H9 (cell line): ENCODE data around the gene GPD1L. TPM values are rescaled to one million over a fixed set of nuclear protein-coding genes. Genes with fewer than 3 reads are reported as not detected.

Experiments
- DNase-seq: peaks from one replicate; pipeline ENCODE4 v3.0.0-alpha.2; 2017
- H2AFZ ChIP-seq: one replicate; pipeline ENCODE4 v1.6.1; 2013; ENCODE audit warnings: mild to moderate bottlenecking, low read length, control low read depth, moderate library complexity
- H2AK5ac ChIP-seq: 2 replicates; pipeline ENCODE4 v1.6.1; 2013; ENCODE audit warnings: low read length, control low read depth, mixed read lengths; ENCODE audit not compliant: insufficient read length
- H2BK120ac ChIP-seq: one replicate; pipeline ENCODE4 v1.6.1; 2013; ENCODE audit warnings: low read depth, mild to moderate bottlenecking, low read length, control low read depth, inconsistent platforms; ENCODE audit not compliant: poor library complexity, severe bottlenecking
- H2BK12ac ChIP-seq: 2 replicates; pipeline ENCODE4 v1.6.1; 2013; ENCODE audit warnings: low read length, control low read depth, mixed read lengths, low read depth; ENCODE audit not compliant: insufficient read length
- H2BK15ac ChIP-seq: 2 replicates; pipeline ENCODE4 v1.6.1; 2013; ENCODE audit warnings: low read depth, low read length, control low read depth
- H2BK20ac ChIP-seq: one replicate; pipeline ENCODE4 v1.6.1; 2013; ENCODE audit warnings: low read depth, mild to moderate bottlenecking, low read length, control low read depth, inconsistent platforms; ENCODE audit not compliant: poor library complexity, severe bottlenecking
- H2BK5ac ChIP-seq: 2 replicates; pipeline ENCODE4 v1.6.1; 2013; ENCODE audit warnings: low read length, control low read depth, mixed read lengths; ENCODE audit not compliant: insufficient read length
- H3K14ac ChIP-seq: 2 replicates; pipeline ENCODE4 v1.6.1; 2013; ENCODE audit warnings: low read length, control low read depth; ENCODE audit not compliant: insufficient read depth
- H3K18ac ChIP-seq: 2 replicates; pipeline ENCODE4 v1.6.1; 2013; ENCODE audit warnings: low read depth, mild to moderate bottlenecking, mixed read lengths, low read length, control low read depth; ENCODE audit not compliant: insufficient read length
- H3K23ac ChIP-seq: 2 replicates; pipeline ENCODE4 v1.6.1; 2013; ENCODE audit warnings: low read length, control low read depth, mixed read lengths, low read depth; ENCODE audit not compliant: insufficient read length
- H3K23me2 ChIP-seq: 2 replicates; pipeline ENCODE4 v1.6.1; 2013; ENCODE audit warnings: low read depth, mild to moderate bottlenecking, mixed read lengths, low read length, control low read depth; ENCODE audit not compliant: insufficient read length, poor library complexity, severe bottlenecking
- H3K27ac ChIP-seq: 2 replicates; pipeline ENCODE4 v1.5.1; 2013; ENCODE audit warnings: low read length, control low read depth, mixed read lengths, low read depth; ENCODE audit not compliant: insufficient read length
- H3K27me3 ChIP-seq: 2 replicates; pipeline ENCODE4 v1.6.1; 2013; ENCODE audit warnings: low read length, control low read depth, inconsistent platforms; ENCODE audit not compliant: insufficient read depth
- H3K4ac ChIP-seq: 2 replicates; pipeline ENCODE4 v1.6.1; 2013; ENCODE audit warnings: low read depth, mild to moderate bottlenecking, control low read depth, inconsistent platforms, low read length, moderate library complexity
- H3K4me1 ChIP-seq: 2 replicates; pipeline ENCODE4 v1.6.1; 2013; ENCODE audit warnings: low read length, control low read depth, inconsistent platforms; ENCODE audit not compliant: insufficient read depth
- H3K4me2 ChIP-seq: 2 replicates; pipeline ENCODE4 v1.6.1; 2013; ENCODE audit warnings: low read length, control low read depth, mixed read lengths; ENCODE audit not compliant: insufficient read length, insufficient read depth
- H3K56ac ChIP-seq: 2 replicates; pipeline ENCODE4 v1.6.1; 2013; ENCODE audit warnings: low read depth, mild to moderate bottlenecking, mixed read lengths, low read length, control low read depth; ENCODE audit not compliant: insufficient read length
- H3K79me1 ChIP-seq: 2 replicates; pipeline ENCODE4 v1.6.1; 2013; ENCODE audit warnings: low read depth, mild to moderate bottlenecking, moderate library complexity, low read length, control low read depth, inconsistent platforms; ENCODE audit not compliant: insufficient read depth, poor library complexity, severe bottlenecking
- H3K79me2 ChIP-seq: 2 replicates; pipeline ENCODE4 v1.6.1; 2013; ENCODE audit warnings: low read length, control low read depth, inconsistent platforms; ENCODE audit not compliant: insufficient read depth
- H3K9ac ChIP-seq: 2 replicates; pipeline ENCODE4 v1.6.1; 2013; ENCODE audit warnings: low read length, control low read depth, mixed read lengths; ENCODE audit not compliant: insufficient read length; ENCODE audit errors: extremely low read depth
- H3K9me3 ChIP-seq: one replicate; pipeline ENCODE4 v1.6.1; 2013; ENCODE audit warnings: low read depth, low read length, inconsistent platforms; ENCODE audit not compliant: control insufficient read depth
- H3T11ph ChIP-seq: one replicate; pipeline ENCODE4 v1.6.1; 2013; ENCODE audit warnings: mild to moderate bottlenecking, low read length, control low read depth, inconsistent platforms
- H4K20me1 ChIP-seq: one replicate; pipeline ENCODE4 v1.6.1; 2013; ENCODE audit not compliant: control insufficient read depth, insufficient read length, insufficient read depth
- H4K5ac ChIP-seq: 2 replicates; pipeline ENCODE4 v1.6.1; 2013; ENCODE audit warnings: low read depth, mild to moderate bottlenecking, mixed read lengths, low read length, control low read depth; ENCODE audit not compliant: insufficient read length
- H4K8ac ChIP-seq: replicated peaks from 2 replicates; pipeline ENCODE4 v1.6.1; 2013; ENCODE audit warnings: low read length, control low read depth, mixed read lengths, low read depth; ENCODE audit not compliant: insufficient read length
- H4K91ac ChIP-seq: 2 replicates; pipeline ENCODE4 v1.6.1; 2013; ENCODE audit warnings: low read depth, mild to moderate bottlenecking, moderate library complexity, mixed read lengths, low read length, control low read depth; ENCODE audit not compliant: insufficient read length
- H3K27ac Mint-ChIP-seq, 3 experiments: 2 replicates in 2 of 3; 3 replicates in 1 of 3; pipeline ENCODE4 v1.8.0; 2020 to 2021; ENCODE audit warnings: mixed read lengths in 3 of 3, mild to moderate bottlenecking in 1 of 3, moderate library complexity in 1 of 3
- H3K27me3 Mint-ChIP-seq: 2 replicates; pipeline ENCODE4 v1.8.0; 2021; ENCODE audit warnings: low read depth, mild to moderate bottlenecking, moderate library complexity, mixed read lengths
- H3K36me3 Mint-ChIP-seq, 3 experiments: 2 replicates in 2 of 3; 3 replicates in 1 of 3; pipeline ENCODE4 v1.8.0; 2020 to 2021; ENCODE audit warnings: low read depth in 3 of 3, mixed read lengths in 3 of 3; ENCODE audit not compliant: insufficient read depth in 1 of 3
- H3K4me1 Mint-ChIP-seq, 2 experiments: 2 replicates each; pipeline ENCODE4 v1.8.0; 2020; ENCODE audit warnings: mixed read lengths in 2 of 2
- H3K4me3 Mint-ChIP-seq, 2 experiments: 2 replicates in 1 of 2; 3 replicates in 1 of 2; pipeline ENCODE4 v1.8.0; 2020 to 2021; ENCODE audit warnings: mild to moderate bottlenecking in 2 of 2, mixed read lengths in 2 of 2, moderate library complexity in 1 of 2
- H3K9me3 Mint-ChIP-seq, 2 experiments: 2 replicates in 1 of 2; 3 replicates in 1 of 2; pipeline ENCODE4 v1.8.0; 2020; ENCODE audit warnings: mild to moderate bottlenecking in 2 of 2, mixed read lengths in 2 of 2, moderate library complexity in 1 of 2
- WGBS: extraction: QIAGEN DNeasy Blood & Tissue Kit; methylation state at CpG from one replicate; pipeline ENCODE4 v1.1.7; 2013; ENCODE audit warnings: missing lambda C conversion rate, low lambda C conversion rate, mixed read lengths; ENCODE audit not compliant: insufficient read length; ENCODE audit errors: extremely low coverage; 5-methylcytosine and 5-hydroxymethylcytosine counted together
- total RNA-seq: library from RNA; stranded (reverse); gene quantifications from 2 replicates; pipeline ENCODE4 v1.2.1, GENCODE V29; 2021
- TF ChIP-seq, protein P1 (sequence below): fragments of 200-600 bp; sonication (generic); conservative IDR thresholded peaks from 3 replicates; pipeline ENCODE4 v1.8.0; 2021; ENCODE audit warnings: antibody characterized with exemption, mild to moderate bottlenecking

GPD1L gene
- total RNA-seq, 1 experiment from 2014 or later: 3.7 TPM

DNA sequence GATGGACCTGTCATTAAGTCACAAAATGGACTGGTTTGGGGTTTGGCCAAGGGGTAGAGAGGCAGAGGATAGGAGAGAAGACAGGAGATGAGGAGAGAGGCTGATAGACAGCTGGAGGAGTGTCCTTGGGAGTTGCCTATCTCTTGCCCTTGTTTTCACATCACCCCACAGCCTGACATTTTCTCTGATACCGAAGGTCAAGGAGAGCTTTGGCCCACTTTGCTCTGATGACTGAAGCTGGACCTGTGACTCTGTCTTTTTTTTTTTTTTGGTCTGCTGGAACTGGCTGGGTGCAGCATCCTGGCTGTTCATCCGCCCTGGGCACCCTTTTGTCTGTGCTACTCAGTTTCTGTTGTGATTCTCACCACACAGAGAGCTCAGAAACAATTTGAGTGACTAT lies 5.1 kb downstream of the GPD1L start:
- Histone ChIP-seq H4K8ac (no peak overlapping the region), H3K23me2 (peaks cover 3% of the 10 kb centered on the region), H3K18ac (no peak overlapping the region), H2BK12ac (no peak overlapping the region), H3K9me3 (no peaks in the 10 kb centered on the region), H4K5ac (no peak overlapping the region), H3K9ac (no peak overlapping the region), H3K27ac (no peak overlapping the region), H3K4me2 (no peak overlapping the region), H2BK15ac (no peak overlapping the region), H2BK120ac (no peak overlapping the region), H3T11ph (no peak overlapping the region), H4K20me1 (no peaks in the 10 kb centered on the region), H2BK20ac (no peak overlapping the region), H4K91ac (no peak overlapping the region), H3K27me3 (peaks cover 6% of the 10 kb centered on the region; the same call in 1 of the 2 replicates), H2AK5ac (no peak overlapping the region), H3K79me2 (0 out of 2 replicates have a peak, but pooled peaks cover 2% of the 10 kb centered on the region), H3K56ac (no peak overlapping the region), H3K79me1 (no peaks in the 10 kb centered on the region), H2BK5ac (no peak overlapping the region), H3K4ac (no peak overlapping the region), H3K14ac (no peak overlapping the region), H3K4me1 (no peaks in the 10 kb centered on the region), H2AFZ (no peak overlapping the region), H3K23ac (no peak overlapping the region)
- Mint-ChIP-seq H3K4me3 (no peak overlapping the region), H3K4me1 (peaks cover 5 to 6% of the 10 kb centered on the region in 2 experiments), H3K36me3 (peaks cover 2 to 4% (median 4%) of the 10 kb centered on the region in 3 experiments; a peak in 4 of 7 replicates), H3K27me3 (peaks cover 25% of the 10 kb centered on the region), H3K27ac (no peak overlapping the region), H3K9me3 (peaks cover 0 to 10% of the 10 kb centered on the region in 2 experiments; a peak in 4 of 5 replicates)
- TF ChIP-seq, protein P1, sequence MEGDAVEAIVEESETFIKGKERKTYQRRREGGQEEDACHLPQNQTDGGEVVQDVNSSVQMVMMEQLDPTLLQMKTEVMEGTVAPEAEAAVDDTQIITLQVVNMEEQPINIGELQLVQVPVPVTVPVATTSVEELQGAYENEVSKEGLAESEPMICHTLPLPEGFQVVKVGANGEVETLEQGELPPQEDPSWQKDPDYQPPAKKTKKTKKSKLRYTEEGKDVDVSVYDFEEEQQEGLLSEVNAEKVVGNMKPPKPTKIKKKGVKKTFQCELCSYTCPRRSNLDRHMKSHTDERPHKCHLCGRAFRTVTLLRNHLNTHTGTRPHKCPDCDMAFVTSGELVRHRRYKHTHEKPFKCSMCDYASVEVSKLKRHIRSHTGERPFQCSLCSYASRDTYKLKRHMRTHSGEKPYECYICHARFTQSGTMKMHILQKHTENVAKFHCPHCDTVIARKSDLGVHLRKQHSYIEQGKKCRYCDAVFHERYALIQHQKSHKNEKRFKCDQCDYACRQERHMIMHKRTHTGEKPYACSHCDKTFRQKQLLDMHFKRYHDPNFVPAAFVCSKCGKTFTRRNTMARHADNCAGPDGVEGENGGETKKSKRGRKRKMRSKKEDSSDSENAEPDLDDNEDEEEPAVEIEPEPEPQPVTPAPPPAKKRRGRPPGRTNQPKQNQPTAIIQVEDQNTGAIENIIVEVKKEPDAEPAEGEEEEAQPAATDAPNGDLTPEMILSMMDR: no peak
- no peak for DNase-seq
- no CpG with 5 or more reads among the region's 2 CpGs for WGBS
